ENCODE measurements around the gene CDC14A.

Gene CDC14A

DNA sequence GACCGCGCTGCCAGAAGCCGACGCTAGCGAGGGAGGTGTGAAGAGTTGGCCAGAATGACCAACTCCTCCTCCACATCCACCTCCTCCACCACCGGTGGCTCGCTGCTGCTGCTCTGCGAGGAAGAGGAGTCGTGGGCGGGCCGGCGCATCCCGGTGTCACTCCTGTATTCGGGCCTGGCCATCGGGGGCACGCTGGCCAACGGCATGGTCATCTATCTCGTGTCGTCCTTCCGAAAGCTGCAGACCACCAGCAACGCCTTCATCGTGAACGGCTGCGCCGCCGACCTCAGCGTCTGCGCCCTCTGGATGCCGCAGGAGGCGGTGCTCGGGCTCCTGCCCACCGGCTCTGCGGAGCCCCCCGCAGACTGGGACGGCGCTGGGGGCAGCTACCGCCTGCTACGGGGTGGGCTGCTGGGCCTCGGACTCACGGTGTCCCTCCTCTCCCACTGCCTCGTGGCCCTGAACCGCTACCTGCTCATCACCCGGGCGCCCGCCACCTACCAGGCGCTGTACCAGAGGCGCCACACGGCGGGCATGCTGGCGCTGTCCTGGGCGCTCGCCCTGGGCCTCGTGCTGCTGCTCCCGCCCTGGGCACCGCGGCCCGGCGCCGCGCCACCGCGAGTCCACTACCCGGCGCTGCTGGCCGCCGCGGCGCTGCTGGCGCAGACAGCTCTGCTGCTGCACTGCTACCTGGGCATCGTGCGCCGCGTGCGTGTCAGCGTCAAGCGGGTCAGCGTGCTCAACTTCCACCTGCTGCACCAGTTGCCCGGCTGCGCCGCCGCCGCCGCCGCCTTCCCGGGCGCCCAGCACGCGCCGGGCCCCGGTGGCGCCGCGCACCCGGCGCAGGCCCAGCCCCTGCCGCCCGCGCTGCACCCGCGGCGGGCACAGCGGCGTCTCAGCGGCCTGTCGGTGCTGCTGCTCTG is 186.9 kb downstream of the CDC14A start:
- DNase-seq (ENCODE audit: low spot score) = no peak

DNA sequence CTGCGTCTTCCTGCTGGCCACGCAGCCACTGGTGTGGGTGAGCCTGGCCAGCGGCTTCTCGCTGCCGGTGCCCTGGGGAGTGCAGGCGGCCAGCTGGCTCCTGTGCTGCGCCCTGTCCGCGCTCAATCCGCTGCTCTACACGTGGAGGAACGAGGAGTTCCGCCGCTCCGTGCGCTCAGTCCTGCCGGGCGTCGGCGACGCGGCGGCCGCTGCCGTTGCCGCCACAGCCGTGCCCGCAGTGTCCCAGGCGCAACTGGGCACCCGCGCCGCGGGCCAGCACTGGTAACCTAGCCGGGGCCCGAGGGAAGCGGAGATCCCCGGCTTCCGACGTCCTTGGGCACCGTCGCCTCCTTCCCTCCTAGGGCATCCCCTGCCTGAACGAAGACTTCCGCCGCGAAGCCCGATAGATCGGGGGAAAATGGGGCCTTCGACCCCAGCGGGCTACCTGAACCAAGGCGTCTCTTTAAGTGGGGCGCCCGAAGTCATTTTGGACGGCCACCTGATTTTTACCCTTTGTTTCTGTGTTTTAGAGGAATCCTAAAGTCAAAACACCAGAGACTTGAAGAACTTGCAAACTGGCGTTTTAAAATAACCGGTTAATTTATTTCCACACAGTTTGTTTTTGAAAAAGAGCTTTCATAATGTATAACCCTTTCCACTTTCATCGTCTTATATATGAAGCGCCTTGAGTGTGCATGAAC is 187.7 kb downstream of the CDC14A start:
- no peak for DNase-seq (ENCODE audit: low spot score)

DNA sequence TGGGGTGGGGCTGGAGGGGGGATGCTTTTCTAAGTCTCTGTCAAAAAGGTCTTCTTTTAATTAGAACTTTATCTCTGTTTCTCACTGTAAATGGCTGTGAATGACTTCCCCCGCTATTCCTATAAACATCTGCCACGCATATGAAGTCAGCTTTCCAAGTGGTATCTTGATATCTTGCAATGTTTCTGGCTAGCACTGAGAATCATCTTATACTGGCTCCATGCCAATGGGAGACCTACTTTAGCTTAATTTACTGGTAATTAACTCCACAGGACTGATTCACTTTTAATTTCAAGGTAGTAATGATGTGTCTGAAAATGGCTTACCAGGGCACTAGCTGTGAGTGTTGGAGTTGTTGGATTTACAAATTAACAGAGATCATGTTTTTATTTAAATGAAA is 190.0 kb downstream of the CDC14A start:
- DNase-seq (ENCODE audit: low spot score) = no peak

DNA sequence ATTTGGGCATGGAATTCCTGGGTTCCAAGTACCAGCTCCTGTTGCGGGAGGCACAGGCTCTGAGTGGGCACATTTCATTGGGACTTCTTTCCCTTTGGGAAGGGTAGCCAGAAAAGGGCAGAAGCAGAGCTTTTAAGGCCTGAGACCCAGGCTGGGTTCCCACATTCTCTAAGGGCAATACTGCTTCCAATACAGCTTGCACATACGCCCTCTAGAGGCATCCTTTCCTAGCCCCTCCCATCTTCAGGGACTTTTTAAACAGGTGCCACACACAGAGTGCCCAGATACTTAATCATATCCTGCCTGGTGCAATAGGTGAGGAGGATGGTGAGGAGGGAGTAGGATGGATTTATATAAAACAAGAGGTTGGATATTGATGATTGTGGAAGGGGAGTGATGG is 191.3 kb downstream of the CDC14A start:
- DNase-seq (ENCODE audit: low spot score) = no peak

DNA sequence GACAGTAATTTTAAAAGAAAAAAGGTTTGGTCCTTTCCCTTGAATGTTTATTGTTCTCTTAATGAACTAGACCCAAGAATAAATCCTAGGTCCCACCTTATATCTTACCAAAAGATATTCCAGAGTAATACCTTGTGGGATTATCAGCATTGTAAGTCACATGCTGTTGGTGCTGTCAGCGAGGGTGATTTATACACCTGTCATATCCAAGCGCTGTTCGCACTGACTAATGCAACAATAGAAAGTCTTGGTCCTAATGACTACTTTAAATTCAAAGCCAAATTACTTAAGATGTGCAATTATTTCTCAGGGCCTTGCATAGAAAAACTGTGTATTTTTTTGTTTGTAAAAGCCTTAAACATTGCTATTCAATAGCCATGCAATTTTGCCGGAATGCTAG is 192.5 kb downstream of the CDC14A start:
- DNase-seq (ENCODE audit: low spot score) = no peak

DNA sequence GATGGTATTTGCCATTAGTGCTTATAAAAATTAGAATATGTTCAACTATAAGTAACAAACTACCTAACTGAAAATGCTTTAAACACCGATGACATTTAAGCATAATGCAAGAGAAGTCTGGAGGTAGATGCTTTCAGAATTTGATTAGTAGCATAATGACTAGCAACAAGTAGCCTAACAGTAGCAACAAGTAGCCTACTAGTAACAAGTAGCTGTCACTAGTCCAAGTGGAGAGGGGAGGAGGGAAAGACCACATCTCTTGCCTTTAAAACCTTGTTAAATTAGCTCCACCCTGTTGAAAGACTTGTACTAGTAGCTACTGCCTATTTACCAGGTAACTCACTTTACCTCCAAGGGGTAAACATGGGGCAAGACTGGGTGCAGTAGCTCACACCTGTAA is 193.5 kb downstream of the CDC14A start:
- DNase-seq (ENCODE audit: low spot score) = no peak

DNA sequence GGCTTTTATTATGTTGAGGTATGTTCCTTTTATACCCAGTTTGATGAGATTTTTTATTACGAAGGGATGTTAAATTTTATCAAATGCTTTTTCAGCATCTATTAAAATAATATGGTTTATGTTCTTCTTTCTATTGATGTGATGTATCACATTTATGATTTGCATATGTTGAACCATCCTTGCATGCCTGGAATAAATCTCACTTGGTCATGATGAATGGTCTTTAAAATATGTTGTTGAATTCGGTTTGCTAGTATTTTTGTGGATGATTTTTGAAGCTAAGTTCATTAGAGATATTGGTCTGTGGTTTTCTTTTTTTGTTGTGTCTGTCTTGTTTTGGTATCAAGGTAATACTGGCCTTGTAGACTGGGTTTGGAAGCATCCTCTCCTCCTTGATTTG is 199.7 kb downstream of the CDC14A start:
- DNase-seq (ENCODE audit: low spot score) = no peak

DNA sequence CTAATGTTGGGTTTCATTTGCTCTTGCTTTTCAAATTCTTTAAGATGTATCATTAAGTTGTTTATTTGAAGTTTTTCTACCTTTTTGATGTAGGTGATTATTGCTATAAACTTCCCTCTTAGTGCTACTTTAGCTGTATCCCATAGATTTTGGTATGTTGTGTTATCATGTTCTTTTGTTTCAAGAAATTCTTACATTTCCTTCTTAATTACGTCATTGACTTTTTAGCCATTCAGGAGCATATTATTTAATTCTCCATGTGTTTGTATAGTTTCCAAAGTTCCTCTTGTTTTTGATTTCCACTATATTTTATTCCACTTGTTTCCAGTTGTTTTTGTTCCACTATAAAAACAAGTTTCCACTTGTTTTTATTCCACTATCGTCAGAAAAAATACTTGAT is 200.6 kb downstream of the CDC14A start:
- no peak for DNase-seq (ENCODE audit: low spot score)

DNA sequence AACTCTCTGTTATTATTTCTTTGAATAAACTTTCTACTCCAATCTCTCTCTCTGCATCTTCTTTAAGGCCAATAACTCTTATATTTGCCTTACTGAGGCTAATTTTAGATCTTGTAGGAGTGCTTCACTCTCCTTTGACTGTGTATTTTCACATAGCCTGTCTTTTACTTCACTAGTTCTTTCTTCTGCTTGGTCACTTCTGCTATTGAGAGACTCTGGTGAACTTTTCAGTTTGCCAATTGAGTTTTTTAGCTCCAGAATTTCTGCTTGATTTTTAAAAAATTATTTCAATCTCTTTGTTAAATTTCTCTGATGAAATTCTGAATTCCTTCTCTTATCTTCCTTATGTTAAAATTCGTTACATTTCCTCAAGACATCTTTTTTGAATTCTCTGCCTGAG is 203.9 kb downstream of the CDC14A start:
- no peak for DNase-seq (ENCODE audit: low spot score)

DNA sequence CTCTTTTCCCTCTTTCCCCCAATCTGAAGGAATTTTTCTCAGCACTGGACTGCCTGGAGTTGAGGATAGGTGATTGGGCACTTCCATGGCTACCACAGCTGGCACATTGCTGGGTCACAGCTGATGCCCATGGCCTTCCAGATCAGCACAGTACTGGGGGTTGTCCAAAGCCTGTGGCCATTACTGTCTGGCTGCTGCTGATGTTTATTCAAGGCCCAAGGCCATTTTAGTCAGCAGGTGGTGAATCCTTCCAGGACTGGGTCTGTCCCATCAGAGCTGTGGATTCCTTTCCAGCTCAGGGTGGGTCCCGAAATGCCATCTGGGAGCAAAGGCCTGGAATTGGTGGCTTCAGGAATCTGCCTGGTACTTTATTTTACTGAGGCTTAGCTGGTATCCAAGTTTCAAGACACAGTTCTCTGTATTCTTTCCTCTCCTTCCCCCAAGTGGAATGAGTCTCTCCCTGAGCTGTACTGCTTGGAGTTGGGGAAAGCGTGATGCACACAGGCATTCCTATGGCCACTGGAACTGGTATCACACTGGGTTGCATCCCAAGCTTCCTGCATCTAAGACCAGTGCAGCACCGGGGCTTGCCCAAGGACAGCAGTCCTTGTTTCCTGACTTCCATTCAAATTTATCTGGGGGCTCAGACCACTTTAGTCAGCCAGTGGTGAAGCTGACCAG is 204.8 kb downstream of the CDC14A start:
- DNase-seq (ENCODE audit: low spot score) = no peak

DNA sequence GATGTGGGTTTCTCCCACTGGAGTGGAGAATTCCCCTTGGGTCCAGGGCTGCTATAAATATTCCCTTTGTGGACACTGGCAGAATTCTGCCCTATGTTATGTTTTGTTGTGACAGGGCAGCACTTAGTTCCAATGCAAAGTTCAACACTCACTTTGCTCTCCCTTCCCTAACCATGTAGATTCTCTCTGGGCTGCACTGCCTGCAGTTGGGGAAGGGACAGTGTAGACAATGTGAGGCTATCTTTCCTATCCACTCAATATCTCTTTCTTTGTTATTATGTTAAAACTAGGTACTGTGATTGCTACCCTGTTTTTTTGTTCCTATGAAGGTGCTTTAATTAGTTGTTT is 205.3 kb downstream of the CDC14A start:
- no peak for DNase-seq (ENCODE audit: low spot score)

DNA sequence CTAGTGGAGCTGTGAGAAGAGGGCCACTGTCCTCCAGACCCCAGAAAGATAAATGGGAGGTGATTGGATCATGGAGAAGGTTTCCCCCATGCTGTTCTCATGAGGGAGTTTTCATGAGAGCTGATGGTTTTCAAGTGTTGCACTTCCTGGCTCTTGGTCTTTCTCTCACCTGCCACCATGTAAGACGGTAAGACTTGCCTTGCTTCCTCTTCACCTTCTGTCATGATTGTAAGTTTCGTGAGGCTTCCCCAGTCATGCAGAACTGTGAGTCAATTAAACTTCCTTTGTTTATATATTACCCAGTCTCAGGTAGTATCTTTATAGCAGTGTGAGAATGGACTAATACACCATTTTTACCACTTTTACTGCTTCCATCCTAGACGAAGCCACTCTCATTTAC is 213.2 kb downstream of the CDC14A start:
- DNase-seq (ENCODE audit: low spot score) = no peak

DNA sequence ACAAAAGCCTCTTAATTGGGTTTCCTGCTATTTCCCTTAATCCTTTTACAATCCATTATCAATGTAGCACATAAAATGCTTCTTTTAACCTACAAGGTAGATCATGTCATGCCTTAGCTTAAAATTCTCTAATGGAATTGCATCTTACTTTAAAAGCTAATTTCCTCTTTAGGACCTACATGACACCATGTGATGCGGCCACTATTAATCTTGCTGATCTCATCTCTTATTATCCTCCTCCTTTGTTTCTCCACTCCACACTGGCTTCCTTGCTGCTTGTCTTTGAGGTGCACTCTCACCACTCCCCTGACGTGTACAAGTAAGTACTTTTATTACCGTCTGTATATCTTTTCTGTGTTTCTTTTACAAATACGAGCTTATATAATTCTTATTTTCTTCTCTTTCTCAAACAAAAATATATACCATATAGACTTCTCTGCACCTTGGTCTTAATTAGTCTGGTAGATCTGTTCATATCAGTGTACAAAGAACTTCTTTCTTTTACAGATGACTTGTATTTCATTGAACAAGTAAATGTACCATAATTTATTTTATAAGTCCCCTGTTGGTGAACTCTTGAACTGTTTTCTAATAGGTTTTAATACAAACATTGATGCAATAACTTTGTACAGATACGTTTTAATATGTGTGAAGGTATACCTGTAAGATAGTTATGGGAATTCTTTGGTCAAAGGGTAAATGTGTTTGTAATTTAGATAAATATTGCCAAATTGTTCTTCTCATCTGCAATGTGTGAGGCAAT is 213.8 kb downstream of the CDC14A start:
- no peak for DNase-seq (ENCODE audit: low spot score)

DNA sequence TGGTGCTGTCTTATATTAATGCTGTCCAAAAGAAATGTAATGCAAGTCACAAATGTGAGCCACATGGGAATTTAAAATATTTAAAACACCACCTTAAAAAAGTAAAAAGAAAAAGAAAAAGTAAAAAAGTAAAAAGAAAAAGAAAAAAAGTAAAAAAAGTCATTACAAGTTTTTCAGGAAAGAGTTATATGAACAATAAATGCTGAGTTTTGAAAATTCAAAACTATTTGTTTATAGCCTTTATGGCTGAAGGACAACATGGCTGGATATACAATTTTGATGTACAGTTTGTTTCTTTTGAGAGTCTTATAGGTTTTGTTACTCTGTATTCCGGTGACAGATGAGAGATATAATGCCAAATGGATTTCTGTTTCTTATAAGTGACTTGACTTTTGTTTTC is 214.8 kb downstream of the CDC14A start:
- DNase-seq (ENCODE audit: low spot score) = no peak

Data from cerebellar cortex (tissue), 1 donor.